HG02973 (cell line): ENCODE data around the gene STARD13.

Experiments used
- ATAC-seq: cut with Tn5 transposase; IDR thresholded peaks from one replicate; pipeline ENCODE4 v1.9.1; 2021; ENCODE audit warnings: moderate library complexity; ENCODE audit not compliant: unreplicated experiment

STARD13 gene

DNA sequence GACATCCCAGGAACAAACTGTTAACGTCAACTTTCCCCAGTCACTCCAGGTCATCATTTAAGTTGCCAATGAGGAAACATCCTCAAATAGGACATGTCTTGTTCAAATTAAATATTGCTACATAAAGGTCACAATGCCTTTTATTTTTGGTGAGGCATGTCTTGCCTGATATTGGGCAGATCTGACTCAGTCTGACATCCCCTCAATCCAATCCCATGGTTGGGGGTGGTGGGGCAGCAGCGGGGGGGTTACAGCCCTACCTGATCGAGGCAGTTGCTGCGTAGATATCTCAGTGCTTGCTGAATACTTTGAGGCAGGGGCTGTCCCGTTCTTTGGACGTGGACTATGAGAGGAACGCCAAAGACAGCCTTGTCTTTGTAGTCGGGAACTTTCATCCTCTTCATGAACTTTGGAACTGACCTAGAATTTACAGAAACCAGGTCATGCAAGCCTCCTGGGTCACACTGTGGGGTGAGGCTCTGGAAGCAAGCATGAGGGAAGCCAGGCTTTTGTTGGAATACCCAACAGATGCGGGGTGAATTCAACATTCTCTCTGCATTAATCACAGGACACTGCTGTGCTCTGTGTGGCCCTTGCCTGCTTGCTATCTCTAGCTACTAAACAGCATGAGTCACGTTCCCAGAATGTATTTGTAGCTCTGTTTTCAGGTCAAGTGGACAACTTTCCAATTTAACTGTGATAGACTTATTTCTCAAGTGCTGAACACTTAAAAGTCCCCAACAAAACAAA, 159.6 kb downstream of the STARD13 start:
- no peak for ATAC-seq

DNA sequence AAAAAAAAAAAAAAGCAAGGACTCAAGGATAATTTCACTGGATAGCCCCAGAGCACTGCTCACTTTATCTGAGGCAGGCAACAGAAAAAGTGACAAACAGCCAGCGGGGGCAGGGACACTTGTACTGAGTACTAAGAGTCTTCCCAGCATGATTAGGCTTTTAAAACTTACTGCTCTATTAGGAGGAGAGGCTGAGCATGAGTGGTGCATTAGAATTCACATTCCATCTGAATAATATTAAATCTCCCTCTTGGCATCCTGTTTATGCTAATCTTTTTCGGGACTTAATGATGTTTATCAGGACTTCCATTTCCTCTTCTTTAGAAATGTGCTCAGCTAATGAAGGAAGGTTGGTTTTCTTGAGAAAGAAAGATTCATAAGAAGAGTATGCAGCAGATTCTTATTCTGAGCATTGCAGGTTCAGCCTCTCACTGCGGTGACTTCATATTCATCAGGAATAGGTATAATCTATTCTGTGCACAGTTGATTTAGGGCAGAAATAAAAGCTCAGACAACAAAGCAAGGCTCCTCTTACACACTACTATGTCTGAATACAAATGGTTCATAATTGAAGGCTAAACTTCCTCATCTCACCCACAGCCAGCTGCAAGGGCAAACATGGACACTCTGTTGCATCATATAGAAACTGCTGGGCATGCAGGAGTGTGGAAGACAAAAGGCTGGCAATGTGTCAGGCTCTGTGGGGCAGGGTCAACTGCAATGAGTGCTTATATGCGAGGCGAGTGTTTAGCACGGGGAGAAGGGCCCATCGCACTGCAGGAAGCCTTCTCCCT, 162.3 kb downstream of the STARD13 start:
- ATAC-seq = no peak

DNA sequence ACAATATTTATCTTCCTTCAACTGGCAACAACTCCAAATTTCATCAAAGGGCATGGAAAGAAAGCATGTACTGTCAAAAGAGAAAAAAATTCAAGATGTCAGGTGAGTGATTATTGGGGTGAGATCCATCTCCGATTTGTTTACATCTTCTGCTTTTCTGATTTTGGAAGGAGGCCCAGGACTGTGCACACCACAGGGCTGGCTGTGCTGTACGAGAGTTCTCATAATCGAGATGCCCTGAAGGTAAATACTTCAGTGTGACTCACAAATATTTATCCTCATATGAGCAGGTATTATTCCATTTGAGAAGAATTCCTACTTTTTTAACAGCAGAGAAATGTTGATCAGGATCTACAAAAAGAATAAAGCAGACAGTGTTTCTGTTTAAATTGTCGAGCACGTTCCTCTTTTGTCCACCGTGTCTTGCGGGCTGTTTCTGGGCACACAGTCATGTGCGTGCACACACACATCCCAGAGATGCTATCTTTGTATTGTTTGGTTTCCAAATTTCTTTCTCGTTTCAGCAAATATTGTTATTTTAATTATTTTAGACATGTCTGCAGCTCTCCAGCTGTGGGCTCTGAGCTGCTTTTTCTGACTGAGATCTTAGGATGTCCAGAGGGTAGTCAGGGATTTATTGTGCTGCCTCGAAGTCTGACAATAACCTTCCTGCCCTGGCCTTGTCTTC, 165.6 kb downstream of the STARD13 start:
- ATAC-seq = no peak

GRCh38 chr13:33119022-33119781, 166.4 kb downstream of the STARD13 start:
- ATAC-seq = no peak

GRCh38 chr13:33116321-33117010, 169.1 kb downstream of the STARD13 start:
- no peak for ATAC-seq

DNA sequence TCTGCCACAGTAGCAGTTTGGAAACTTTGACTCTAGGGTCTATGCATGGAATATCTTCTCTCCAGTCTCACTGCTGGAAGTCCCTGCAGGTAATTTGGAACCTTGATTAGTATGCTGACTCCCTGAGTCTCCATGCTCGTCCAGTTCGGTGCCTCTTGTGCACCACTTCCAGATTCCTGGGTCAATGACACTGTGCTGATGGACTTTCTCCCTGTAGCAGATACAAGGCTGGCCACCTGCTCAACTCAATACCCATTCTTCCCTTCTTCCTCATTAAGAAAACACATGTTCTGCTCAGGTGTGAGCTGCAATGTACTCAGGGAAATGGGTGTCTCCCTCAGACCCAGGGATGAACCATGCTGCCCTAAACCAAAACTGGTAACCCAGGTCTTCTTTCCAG, 170.3 kb downstream of the STARD13 start:
- no peak for ATAC-seq

DNA sequence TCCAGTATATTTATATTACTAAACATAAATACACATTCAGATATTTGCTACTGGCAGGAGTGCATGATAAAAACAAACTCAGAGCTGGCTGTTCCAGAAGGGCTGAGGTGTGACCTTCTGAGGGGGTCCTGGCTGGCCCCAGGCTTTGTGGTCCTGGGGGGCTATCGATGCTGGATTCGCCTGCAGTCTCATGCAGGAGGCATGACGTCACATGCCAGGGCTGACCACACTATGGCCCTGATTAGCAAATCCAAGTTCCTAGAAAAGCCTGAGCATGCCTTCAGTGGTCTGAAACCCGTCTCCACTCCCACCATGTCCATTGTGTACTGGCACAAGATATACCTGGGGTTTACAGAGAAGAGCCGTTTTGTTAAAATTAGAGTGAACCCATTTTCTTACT, 171.4 kb downstream of the STARD13 start:
- no peak for ATAC-seq

- ATAC-seq = no peak
Measured at GRCh38 chr13:33112766-33113165, 172.8 kb downstream of the STARD13 start.

DNA sequence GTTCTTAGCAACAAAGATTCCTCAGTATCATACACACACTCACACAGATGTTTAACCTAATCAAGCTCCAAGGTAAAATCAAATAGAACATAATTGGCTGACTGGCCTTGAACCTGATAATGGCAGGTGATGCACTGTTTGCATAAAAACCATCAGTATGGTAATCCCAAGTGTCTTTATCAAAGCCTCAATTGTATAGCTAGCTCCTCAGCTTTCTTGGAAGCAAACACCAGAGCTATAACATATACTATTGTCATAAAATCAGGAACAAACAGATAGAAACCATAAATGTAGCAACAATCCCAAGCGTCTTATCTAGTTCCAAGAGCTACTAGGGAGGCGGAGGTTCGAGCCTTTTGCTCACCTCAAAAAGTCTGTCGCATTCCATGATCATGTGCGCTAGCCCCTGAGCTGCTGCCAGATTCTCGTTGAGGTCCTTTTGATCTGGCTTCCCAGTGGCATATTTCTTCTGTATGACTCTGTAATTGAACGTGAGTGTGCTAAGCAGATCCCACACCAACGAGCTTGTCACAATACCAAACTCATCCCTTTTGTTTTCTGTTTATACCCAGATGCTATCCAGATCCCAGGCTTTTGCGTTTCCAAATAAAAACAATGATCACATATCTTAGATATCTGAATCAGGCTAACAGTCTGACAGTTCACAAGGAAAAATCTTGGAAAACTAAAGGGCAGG, 174.0 kb downstream of the STARD13 start:
- peak; percentile 16 for ATAC-seq

- peak; percentile 49 for ATAC-seq
Measured at GRCh38 chr13:33110713-33111413, 174.7 kb downstream of the STARD13 start.

DNA sequence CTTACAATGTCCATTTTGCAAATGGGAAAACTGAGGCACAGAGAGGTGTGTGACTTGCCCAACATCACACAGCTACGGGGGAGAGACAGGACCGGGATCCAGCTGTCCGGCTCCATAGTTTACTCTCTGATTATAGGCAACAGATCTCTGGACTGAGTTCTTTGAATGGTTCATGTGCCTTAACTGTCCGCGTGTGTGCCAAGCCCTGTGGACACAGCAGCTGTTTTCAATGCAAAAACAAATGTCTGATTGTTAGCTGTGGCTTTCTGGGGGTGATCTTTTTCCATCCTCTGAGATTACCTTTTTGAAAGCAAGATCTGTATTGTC, 175.2 kb downstream of the STARD13 start:
- ATAC-seq = peak; percentile 1

GRCh38 chr13:33109801-33110200, 175.8 kb downstream of the STARD13 start:
- no peak for ATAC-seq

DNA sequence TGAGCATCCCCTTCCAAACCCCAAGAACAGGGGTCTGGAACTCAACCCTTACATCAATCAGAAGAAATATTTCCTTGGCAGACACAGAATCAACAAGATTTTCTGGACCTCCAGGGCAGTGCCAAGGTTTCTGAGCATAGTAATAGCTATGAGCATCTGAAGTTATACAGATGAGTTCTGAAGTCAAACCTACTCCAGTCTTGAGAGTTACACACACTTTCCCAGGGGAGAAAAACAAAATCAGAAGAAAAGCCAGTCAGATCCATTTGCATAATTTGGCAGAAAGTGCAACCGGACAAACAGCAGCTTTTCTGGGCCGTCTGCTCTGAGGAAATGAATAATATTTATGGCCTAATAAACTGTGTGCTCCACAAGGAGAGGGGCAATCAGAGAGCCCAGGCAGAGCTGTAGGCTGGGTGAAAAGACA, 176.3 kb downstream of the STARD13 start:
- ATAC-seq = no peak

DNA sequence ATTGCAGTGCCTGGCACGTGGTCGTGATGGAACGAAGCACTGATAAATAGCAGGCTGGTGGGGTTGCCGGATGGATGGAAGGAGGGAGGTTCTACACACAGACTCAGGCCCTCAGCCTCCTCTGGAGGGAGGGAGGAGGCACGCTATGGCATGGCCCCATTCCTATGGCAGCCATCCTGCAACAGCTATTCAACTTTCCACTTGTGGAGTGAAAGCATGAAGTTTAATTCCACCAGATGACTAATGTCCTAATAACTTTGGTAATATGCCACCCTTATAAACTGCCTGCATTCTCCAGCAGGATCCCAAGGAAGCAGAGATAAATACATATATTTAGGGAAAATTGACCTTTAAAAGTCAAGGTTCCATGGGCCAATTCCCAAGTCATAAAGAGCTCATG, 176.9 kb downstream of the STARD13 start:
- no peak for ATAC-seq

DNA sequence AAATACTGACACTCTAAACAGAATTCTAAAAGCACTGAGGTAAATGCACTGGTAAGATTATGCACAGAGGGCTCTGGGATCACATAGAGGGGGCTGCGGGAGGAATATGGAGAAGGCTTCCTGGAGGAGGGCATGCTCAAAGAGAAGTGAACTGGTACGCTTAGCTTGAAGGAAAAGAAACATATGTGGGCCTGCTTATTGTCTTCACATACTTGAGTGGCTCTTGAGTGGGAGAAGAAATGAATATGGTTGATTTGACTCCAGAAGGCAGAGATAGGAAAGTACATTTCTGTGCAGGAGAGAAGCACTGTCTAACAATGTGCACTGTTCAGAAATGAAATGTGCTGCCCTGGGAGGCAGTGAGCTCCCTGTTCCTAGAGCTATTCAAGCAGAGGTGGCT, 178.2 kb downstream of the STARD13 start:
- no peak for ATAC-seq

DNA sequence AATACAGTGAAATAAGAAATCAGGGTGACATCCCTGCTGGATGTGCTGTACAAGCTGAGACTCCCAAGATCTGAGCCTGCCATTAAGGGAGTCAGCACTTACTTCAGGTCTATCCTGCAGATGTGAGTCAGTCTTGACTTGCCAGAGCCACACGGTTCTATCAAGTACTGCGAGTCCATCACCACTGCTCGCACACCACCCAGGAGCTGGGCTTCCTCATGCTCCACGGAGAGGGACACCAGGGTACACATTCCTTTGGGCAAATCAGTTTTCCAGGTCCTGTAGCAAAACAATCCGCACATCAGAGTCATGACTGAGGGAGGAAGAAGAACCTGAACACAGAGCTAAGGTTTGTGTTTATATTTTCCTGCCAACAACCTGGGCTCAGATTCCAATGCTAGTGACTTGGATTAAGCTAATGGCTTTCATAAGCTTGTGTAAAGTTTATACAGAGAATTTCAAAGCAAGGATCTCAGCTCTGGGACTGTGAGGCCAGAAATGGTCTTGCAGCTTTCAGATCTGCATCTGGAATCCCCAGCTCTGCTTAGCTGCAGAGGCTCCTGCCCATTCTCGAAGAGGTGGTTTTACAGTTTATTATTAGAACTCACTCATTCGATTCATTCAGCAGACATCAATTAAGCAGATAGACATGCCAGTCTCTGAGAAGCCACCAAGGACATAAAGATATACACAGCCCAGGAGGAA, 178.7 kb downstream of the STARD13 start:
- ATAC-seq = no peak

- ATAC-seq = no peak
Measured at GRCh38 chr13:33105387-33106005, 180.1 kb downstream of the STARD13 start.

DNA sequence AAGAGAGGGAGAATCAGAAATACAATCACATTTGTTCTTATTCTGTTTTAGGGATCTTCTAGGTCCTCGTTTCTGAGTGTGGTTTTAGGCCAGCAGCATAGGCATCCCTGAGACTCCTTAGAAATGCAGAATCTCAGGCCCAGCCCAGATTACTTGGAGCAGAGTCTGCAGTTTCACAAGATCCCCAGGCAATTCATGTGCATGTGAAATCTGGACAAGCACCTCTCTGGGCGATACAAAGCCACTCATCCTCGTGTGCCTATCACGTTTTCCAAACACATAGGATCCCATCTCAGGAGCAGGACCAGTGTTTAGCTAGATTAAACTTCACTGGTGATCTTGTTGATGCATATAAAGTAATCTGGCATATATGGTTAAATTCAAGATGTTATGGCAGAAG, 182.1 kb downstream of the STARD13 start:
- no peak for ATAC-seq
